Uterus (tissue), 2 donors: ENCODE measurements around the gene LYRM7.

ENCODE experiments used
- CTCF ChIP-seq, 4 experiments: fragments of 200-600 bp in 2 of 4; fragments of 450-650 bp in 2 of 4; sonication (generic) in 2 of 4; IDR thresholded peaks; one replicate each; pipeline ENCODE4 v1.5.1; 2016 to 2019; ENCODE audit warnings: antibody characterized with exemption in 4 of 4, mild to moderate bottlenecking in 2 of 4, moderate library complexity in 1 of 4
- POLR2A ChIP-seq, 2 donors: fragments of 450-650 bp; IDR thresholded peaks; one replicate each; pipeline ENCODE4 v1.6.1; 2016; ENCODE audit warnings: antibody characterized with exemption in 2 of 2, mild to moderate bottlenecking in 1 of 2, moderate library complexity in 1 of 2

DNA sequence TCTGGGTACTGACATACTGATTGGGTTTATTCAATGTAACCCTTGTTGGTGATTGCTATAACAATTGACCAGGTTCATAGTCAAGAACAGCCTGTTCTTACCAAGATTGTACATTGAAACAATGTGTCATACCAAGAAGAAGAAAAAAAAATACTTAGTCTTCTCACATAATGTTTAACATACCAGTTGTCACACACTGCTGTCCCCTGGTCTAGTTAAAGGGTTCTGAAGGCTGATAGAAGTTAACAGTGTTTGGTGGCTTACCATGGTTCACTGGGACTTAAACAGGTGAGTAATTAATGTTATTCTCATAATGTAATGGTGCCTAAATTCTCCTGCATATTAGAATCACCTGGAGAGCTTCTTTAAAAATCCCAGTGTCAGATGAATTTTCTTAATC lies 74.6 kb downstream of the LYRM7 start:
- no peak for TF ChIP-seq CTCF (IDR thresholded peaks at IDR 0.05)
- no peak for TF ChIP-seq POLR2A (IDR thresholded peaks at IDR 0.05)
